Measurements from ENCODE around the gene SURF2.

GRCh38 chr9:133372144-133372543 lies 15.8 kb downstream of the SURF2 start:
- TF ChIP-seq MXI1 (IDR thresholded peaks at IDR 0.05; ENCODE audit: low read depth, low read length), result no peak
- no peak for TF ChIP-seq GABPA (IDR thresholded peaks at IDR 0.05; ENCODE audit: low read depth)
- no peak for TF ChIP-seq EZH2phosphoT487 (IDR thresholded peaks at IDR 0.05; ENCODE audit: borderline replicate concordance, low read depth)
- TF ChIP-seq EP300 (IDR thresholded peaks at IDR 0.05; ENCODE audit: borderline replicate concordance in 1 of 2, low read depth in 1 of 2, low read length in 1 of 2), result no peak
- TF ChIP-seq CTCF (IDR thresholded peaks at IDR 0.05), result no peak
- TF ChIP-seq SMC3 (IDR thresholded peaks at IDR 0.05; ENCODE audit: low read depth, low read length), result no peak
- TF ChIP-seq USF2 (IDR thresholded peaks at IDR 0.05; ENCODE audit: borderline replicate concordance, low read depth, low read length), result no peak
- TF ChIP-seq RAD21 (IDR thresholded peaks at IDR 0.05; ENCODE audit: low read length), result no peak
- TF ChIP-seq CHD2 (IDR thresholded peaks at IDR 0.05; ENCODE audit: low read length, partially characterized antibody), result no peak
- no peak for TF ChIP-seq TAF1 (IDR thresholded peaks at IDR 0.05; ENCODE audit: borderline replicate concordance, low read depth, low read length)
- TF ChIP-seq TCF12 (IDR thresholded peaks at IDR 0.05), result no peak
- TF ChIP-seq NFIC (IDR thresholded peaks at IDR 0.05; ENCODE audit: borderline replicate concordance), result no peak
